ENCODE measurements around the gene HOXA10. TPM values are rescaled to one million over a fixed set of nuclear protein-coding genes. Genes with fewer than 3 reads are reported as not detected.

HOXA10 gene
- total RNA-seq, 1 experiment from 2014 or later = not detected

DNA sequence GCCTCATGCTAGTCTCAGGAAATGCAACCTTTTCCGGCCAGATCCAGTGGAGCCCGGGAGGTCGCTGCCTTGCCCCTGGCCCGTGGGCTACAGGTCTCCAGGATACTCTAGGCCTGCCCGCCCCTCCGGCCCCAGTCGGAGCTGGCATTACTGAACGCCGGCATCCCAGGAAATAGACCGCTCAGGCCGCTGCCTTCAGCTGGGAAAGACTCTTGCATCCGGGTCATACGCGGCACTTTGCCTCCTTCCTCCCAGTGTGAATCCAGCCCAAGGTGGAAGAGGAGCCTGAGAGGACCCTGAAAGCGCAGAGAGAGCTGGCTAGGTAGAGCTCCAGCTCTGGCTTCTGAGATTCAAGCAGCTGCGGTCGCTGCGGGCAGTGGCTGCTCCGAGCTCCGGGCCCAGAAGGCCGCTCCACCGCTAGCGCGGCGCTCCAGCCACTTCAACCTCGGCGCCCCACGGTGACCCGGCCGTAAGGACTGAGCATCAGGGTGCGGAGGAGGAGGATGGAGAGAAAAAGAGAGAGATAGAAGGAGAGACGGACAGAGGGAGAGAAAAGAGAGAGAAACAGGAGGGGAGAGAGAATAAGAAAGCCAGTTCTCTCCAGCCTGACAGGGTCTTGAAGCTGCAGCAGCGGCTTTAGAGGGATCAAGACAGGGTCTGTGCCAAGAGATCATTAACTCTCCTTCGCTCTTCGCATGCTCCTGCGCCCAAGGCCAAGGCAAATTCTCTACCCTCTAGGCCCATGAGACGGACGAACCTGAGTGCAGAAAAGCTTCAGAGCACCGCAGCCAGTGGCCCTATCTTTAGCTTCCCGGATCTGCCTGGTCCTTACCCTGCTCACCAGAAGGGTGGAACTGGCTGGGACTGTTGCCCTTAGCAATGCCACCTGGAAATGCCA lies 1.8 kb upstream of the HOXA10 start:
- ChIA-PET CTCF (interaction anchor here (0.5 to 1.0 kb wide), 4 partner anchors 20 to 494 kb away, joined by 3 to 8 read pairs (median 3); no protein-coding TSS in a partner anchor), POLR2A (ENCODE audit: unreplicated experiment) (no interaction called here)
- no peak for DNase-seq
- peaks cover 3% of the 10 kb centered on the region for H3K4me1 ChIP-seq (replicated peaks; ENCODE audit: insufficient read depth)
- no peaks in the 10 kb centered on the region for H3K79me2 ChIP-seq (ENCODE audit: low read depth)
- no peaks in the 10 kb centered on the region for H3K27me3 ChIP-seq (ENCODE audit: insufficient read depth, low read depth)
- no peaks in the 10 kb centered on the region for H4K20me1 ChIP-seq (ENCODE audit: insufficient read depth)
- BruUV-seq (replicated peaks) = no TSS peak
- no peak overlapping the region for H3K4me3 ChIP-seq
- no peak overlapping the region for H3K4me2 ChIP-seq
- H3K9me3 ChIP-seq (ENCODE audit: insufficient read depth, low read depth) = no peaks in the 10 kb centered on the region
- H3F3A ChIP-seq (ENCODE audit: insufficient read depth, low read depth) = peaks cover 12% of the 10 kb centered on the region; the same call in 1 of the 2 replicates
- no peak overlapping the region for H2AFZ ChIP-seq
- TF ChIP-seq EZH2 (IDR thresholded peaks at IDR 0.05; ENCODE audit: low read depth) (no peak), CTCF (conservative IDR thresholded peaks at IDR 0.05) (no peak)
- H3K27ac ChIP-seq = no peak overlapping the region
- intact Hi-C loops (cut with micrococcal nuclease; ENCODE audit: unreplicated experiment) = no loop called here
- H3K9me2 ChIP-seq (ENCODE audit: insufficient read depth) = no peaks in the 10 kb centered on the region
- H3K36me3 ChIP-seq (ENCODE audit: low read depth) = no peaks in the 10 kb centered on the region

GRCh38 chr7:27174874-27175625 lies 930 bp upstream of the HOXA10 start:
- Histone ChIP-seq H2AFZ (no peak overlapping the region), H3K4me3 (no peak overlapping the region), H3K9me2 (ENCODE audit: insufficient read depth) (no peaks in the 10 kb centered on the region), H3K4me1 (replicated peaks; ENCODE audit: insufficient read depth) (peaks cover 12% of the 10 kb centered on the region), H3K9me3 (ENCODE audit: insufficient read depth, low read depth) (no peaks in the 10 kb centered on the region), H3K4me2 (no peak overlapping the region), H3K27ac (no peak overlapping the region), H3F3A (ENCODE audit: insufficient read depth, low read depth) (peaks cover 18% of the 10 kb centered on the region; the same call in 1 of the 2 replicates), H3K79me2 (ENCODE audit: low read depth) (no peaks in the 10 kb centered on the region), H4K20me1 (ENCODE audit: insufficient read depth) (no peaks in the 10 kb centered on the region), H3K27me3 (ENCODE audit: insufficient read depth, low read depth) (no peaks in the 10 kb centered on the region), H3K36me3 (ENCODE audit: low read depth) (no peaks in the 10 kb centered on the region)
- BruUV-seq (replicated peaks) = no TSS peak
- ChIA-PET CTCF (interaction anchor here (0.6 kb wide), 1 partner anchor 55 kb away, joined by 3 read pairs; no protein-coding TSS in a partner anchor), POLR2A (ENCODE audit: unreplicated experiment) (no interaction called here)
- DNase-seq = no peak
- intact Hi-C loops (cut with micrococcal nuclease; ENCODE audit: unreplicated experiment) = no loop called here
- TF ChIP-seq EZH2 (IDR thresholded peaks at IDR 0.05; ENCODE audit: low read depth) (no peak), CTCF (conservative IDR thresholded peaks at IDR 0.05) (no peak)

DNA sequence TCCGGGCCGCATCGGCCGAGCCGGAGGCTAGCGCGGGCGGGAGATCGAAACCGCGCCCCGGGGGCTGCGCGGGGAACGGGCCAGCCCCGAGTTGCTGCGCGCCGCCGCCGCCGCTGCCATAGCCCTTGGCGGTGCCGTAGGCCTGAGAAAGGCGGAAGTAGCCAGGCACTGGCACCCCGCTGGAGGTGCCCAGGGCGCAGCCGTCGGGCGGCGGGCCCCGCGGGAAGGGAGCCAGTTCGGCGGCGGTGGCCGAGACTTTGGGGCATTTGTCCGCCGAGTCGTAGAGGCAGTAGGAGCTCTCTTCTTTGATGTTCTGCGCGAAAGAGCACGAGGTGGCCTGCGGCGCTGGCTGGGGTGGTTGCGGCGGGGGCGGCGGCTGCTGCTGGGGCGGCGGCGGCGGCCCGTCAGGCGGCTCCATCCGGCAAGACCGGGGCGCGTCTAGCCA lies 587 bp downstream of the HOXA10 start:
- POLR2A ChIA-PET (ENCODE audit: unreplicated experiment) = no interaction called here
- BruUV-seq (replicated peaks) = no TSS peak
- no peak for TF ChIP-seq EZH2 (IDR thresholded peaks at IDR 0.05; ENCODE audit: low read depth)
- no peak for TF ChIP-seq CTCF (conservative IDR thresholded peaks at IDR 0.05)
- H3K27ac ChIP-seq = no peak overlapping the region
- no peak for DNase-seq
- peaks cover 19% of the 10 kb centered on the region for H3K4me1 ChIP-seq (replicated peaks; ENCODE audit: insufficient read depth)
- no peaks in the 10 kb centered on the region for H3K79me2 ChIP-seq (ENCODE audit: low read depth)
- no peaks in the 10 kb centered on the region for H3K9me3 ChIP-seq (ENCODE audit: insufficient read depth, low read depth)
- no peaks in the 10 kb centered on the region for H3K9me2 ChIP-seq (ENCODE audit: insufficient read depth)
- no peaks in the 10 kb centered on the region for H3K27me3 ChIP-seq (ENCODE audit: insufficient read depth, low read depth)
- no peaks in the 10 kb centered on the region for H3K36me3 ChIP-seq (ENCODE audit: low read depth)
- no peaks in the 10 kb centered on the region for H4K20me1 ChIP-seq (ENCODE audit: insufficient read depth)
- no peak overlapping the region for H3K4me2 ChIP-seq
- no peak overlapping the region for H3K4me3 ChIP-seq
- no peak overlapping the region for H2AFZ ChIP-seq
- peaks cover 17% of the 10 kb centered on the region for H3F3A ChIP-seq (ENCODE audit: insufficient read depth, low read depth)
- CTCF ChIA-PET = no interaction called here
- intact Hi-C loops (cut with micrococcal nuclease; ENCODE audit: unreplicated experiment) = no loop called here
